Ishikawa (cell line): ENCODE data around the gene EBF4.

ENCODE experiments used
- CEBPB ChIP-seq: IDR thresholded peaks from 2 replicates; pipeline ENCODE4 v1.6.1; 2012
- EGR1 ChIP-seq: IDR thresholded peaks from 2 replicates; pipeline ENCODE4 v1.6.1; 2012
- EP300 ChIP-seq: IDR thresholded peaks from 2 replicates; pipeline ENCODE4 v1.6.1; 2012; ENCODE audit warnings: borderline replicate concordance
- FOXM1 ChIP-seq: IDR thresholded peaks from 2 replicates; pipeline ENCODE4 v1.6.1; 2012; ENCODE audit warnings: low read depth, borderline replicate concordance
- RAD21 ChIP-seq: IDR thresholded peaks from 2 replicates; pipeline ENCODE4 v1.6.1; 2012; ENCODE audit warnings: low read depth
- TAF1 ChIP-seq: IDR thresholded peaks from 2 replicates; pipeline ENCODE4 v1.6.1; 2012; ENCODE audit warnings: low read depth, mild to moderate bottlenecking
- TCF12 ChIP-seq: IDR thresholded peaks from 2 replicates; pipeline ENCODE4 v1.6.1; 2012; ENCODE audit warnings: low read depth
- TEAD4 ChIP-seq: IDR thresholded peaks from 2 replicates; pipeline ENCODE4 v1.6.1; 2012
- TF ChIP-seq, protein P1 (sequence below): IDR thresholded peaks from 2 replicates; pipeline ENCODE4 v1.6.1; 2012; ENCODE audit warnings: low read depth, mild to moderate bottlenecking
- TF ChIP-seq, protein P2 (sequence below): IDR thresholded peaks from 2 replicates; pipeline ENCODE4 v1.6.1; 2012

DNA sequence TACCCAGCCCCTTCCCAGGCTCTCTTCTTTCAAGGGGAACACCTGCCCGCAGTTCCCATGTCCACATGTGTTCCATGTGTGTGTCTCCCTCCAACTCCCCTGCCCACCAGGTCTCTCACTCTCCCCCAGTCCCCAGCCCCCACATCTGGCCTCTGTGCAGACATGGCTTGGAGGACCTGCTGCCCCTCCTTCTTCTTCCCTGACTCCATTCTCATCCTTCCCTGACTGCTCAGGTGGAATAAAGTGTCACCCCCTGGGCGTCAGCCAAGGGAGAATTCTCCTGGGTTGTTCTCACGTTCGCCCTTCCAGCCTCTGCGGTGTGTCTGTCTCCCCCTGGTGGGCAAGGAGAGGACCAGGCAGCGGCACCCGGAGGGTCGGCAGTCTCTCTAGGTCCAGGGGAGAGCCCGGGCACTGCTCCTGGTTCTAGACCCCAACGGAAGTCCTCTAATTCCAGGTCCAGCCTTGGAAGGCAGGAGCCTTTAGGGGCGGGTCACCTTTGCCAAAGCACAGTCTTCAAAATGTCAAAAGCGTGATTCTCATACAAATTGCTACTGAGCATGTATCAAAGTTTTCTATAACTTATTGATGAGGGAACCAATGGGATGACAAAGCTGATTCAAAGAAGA lies 50.5 kb downstream of the EBF4 start:
- no peak for TF ChIP-seq EGR1
- TF ChIP-seq, protein P1, sequence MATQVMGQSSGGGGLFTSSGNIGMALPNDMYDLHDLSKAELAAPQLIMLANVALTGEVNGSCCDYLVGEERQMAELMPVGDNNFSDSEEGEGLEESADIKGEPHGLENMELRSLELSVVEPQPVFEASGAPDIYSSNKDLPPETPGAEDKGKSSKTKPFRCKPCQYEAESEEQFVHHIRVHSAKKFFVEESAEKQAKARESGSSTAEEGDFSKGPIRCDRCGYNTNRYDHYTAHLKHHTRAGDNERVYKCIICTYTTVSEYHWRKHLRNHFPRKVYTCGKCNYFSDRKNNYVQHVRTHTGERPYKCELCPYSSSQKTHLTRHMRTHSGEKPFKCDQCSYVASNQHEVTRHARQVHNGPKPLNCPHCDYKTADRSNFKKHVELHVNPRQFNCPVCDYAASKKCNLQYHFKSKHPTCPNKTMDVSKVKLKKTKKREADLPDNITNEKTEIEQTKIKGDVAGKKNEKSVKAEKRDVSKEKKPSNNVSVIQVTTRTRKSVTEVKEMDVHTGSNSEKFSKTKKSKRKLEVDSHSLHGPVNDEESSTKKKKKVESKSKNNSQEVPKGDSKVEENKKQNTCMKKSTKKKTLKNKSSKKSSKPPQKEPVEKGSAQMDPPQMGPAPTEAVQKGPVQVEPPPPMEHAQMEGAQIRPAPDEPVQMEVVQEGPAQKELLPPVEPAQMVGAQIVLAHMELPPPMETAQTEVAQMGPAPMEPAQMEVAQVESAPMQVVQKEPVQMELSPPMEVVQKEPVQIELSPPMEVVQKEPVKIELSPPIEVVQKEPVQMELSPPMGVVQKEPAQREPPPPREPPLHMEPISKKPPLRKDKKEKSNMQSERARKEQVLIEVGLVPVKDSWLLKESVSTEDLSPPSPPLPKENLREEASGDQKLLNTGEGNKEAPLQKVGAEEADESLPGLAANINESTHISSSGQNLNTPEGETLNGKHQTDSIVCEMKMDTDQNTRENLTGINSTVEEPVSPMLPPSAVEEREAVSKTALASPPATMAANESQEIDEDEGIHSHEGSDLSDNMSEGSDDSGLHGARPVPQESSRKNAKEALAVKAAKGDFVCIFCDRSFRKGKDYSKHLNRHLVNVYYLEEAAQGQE: no peak
- no peak for TF ChIP-seq EP300
- TF ChIP-seq CEBPB: no peak
- no peak for TF ChIP-seq TCF12
- no peak for TF ChIP-seq TAF1
- TF ChIP-seq, protein P2, sequence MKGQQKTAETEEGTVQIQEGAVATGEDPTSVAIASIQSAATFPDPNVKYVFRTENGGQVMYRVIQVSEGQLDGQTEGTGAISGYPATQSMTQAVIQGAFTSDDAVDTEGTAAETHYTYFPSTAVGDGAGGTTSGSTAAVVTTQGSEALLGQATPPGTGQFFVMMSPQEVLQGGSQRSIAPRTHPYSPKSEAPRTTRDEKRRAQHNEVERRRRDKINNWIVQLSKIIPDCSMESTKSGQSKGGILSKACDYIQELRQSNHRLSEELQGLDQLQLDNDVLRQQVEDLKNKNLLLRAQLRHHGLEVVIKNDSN: no peak
- TF ChIP-seq RAD21: peak; percentile 73
- no peak for TF ChIP-seq TEAD4
- no peak for TF ChIP-seq FOXM1
